H9 (cell line): Measurements from ENCODE around the gene OTULINL. TPM values are rescaled to one million over a fixed set of nuclear protein-coding genes. Genes with fewer than 3 reads are reported as not detected.
A peak's percentile ranks its signal among the peaks of the same experiment; 100 is the strongest.

Experiments
- DNase-seq: peaks from one replicate; pipeline ENCODE4 v3.0.0-alpha.2; 2017
- H2AFZ ChIP-seq: one replicate; pipeline ENCODE4 v1.6.1; 2013; ENCODE audit warnings: mild to moderate bottlenecking, low read length, control low read depth, moderate library complexity
- H2AK5ac ChIP-seq: 2 replicates; pipeline ENCODE4 v1.6.1; 2013; ENCODE audit warnings: low read length, control low read depth, mixed read lengths; ENCODE audit not compliant: insufficient read length
- H2BK120ac ChIP-seq: one replicate; pipeline ENCODE4 v1.6.1; 2013; ENCODE audit warnings: low read depth, mild to moderate bottlenecking, low read length, control low read depth, inconsistent platforms; ENCODE audit not compliant: poor library complexity, severe bottlenecking
- H2BK12ac ChIP-seq: 2 replicates; pipeline ENCODE4 v1.6.1; 2013; ENCODE audit warnings: low read length, control low read depth, mixed read lengths, low read depth; ENCODE audit not compliant: insufficient read length
- H2BK15ac ChIP-seq: 2 replicates; pipeline ENCODE4 v1.6.1; 2013; ENCODE audit warnings: low read depth, low read length, control low read depth
- H2BK20ac ChIP-seq: one replicate; pipeline ENCODE4 v1.6.1; 2013; ENCODE audit warnings: low read depth, mild to moderate bottlenecking, low read length, control low read depth, inconsistent platforms; ENCODE audit not compliant: poor library complexity, severe bottlenecking
- H2BK5ac ChIP-seq: 2 replicates; pipeline ENCODE4 v1.6.1; 2013; ENCODE audit warnings: low read length, control low read depth, mixed read lengths; ENCODE audit not compliant: insufficient read length
- H3K14ac ChIP-seq: 2 replicates; pipeline ENCODE4 v1.6.1; 2013; ENCODE audit warnings: low read length, control low read depth; ENCODE audit not compliant: insufficient read depth
- H3K18ac ChIP-seq: 2 replicates; pipeline ENCODE4 v1.6.1; 2013; ENCODE audit warnings: low read depth, mild to moderate bottlenecking, mixed read lengths, low read length, control low read depth; ENCODE audit not compliant: insufficient read length
- H3K23ac ChIP-seq: 2 replicates; pipeline ENCODE4 v1.6.1; 2013; ENCODE audit warnings: low read length, control low read depth, mixed read lengths, low read depth; ENCODE audit not compliant: insufficient read length
- H3K23me2 ChIP-seq: 2 replicates; pipeline ENCODE4 v1.6.1; 2013; ENCODE audit warnings: low read depth, mild to moderate bottlenecking, mixed read lengths, low read length, control low read depth; ENCODE audit not compliant: insufficient read length, poor library complexity, severe bottlenecking
- H3K27ac ChIP-seq: 2 replicates; pipeline ENCODE4 v1.5.1; 2013; ENCODE audit warnings: low read length, control low read depth, mixed read lengths, low read depth; ENCODE audit not compliant: insufficient read length
- H3K27me3 ChIP-seq: 2 replicates; pipeline ENCODE4 v1.6.1; 2013; ENCODE audit warnings: low read length, control low read depth, inconsistent platforms; ENCODE audit not compliant: insufficient read depth
- H3K4ac ChIP-seq: 2 replicates; pipeline ENCODE4 v1.6.1; 2013; ENCODE audit warnings: low read depth, mild to moderate bottlenecking, control low read depth, inconsistent platforms, low read length, moderate library complexity
- H3K4me1 ChIP-seq: 2 replicates; pipeline ENCODE4 v1.6.1; 2013; ENCODE audit warnings: low read length, control low read depth, inconsistent platforms; ENCODE audit not compliant: insufficient read depth
- H3K4me2 ChIP-seq: 2 replicates; pipeline ENCODE4 v1.6.1; 2013; ENCODE audit warnings: low read length, control low read depth, mixed read lengths; ENCODE audit not compliant: insufficient read length, insufficient read depth
- H3K56ac ChIP-seq: 2 replicates; pipeline ENCODE4 v1.6.1; 2013; ENCODE audit warnings: low read depth, mild to moderate bottlenecking, mixed read lengths, low read length, control low read depth; ENCODE audit not compliant: insufficient read length
- H3K79me1 ChIP-seq: 2 replicates; pipeline ENCODE4 v1.6.1; 2013; ENCODE audit warnings: low read depth, mild to moderate bottlenecking, moderate library complexity, low read length, control low read depth, inconsistent platforms; ENCODE audit not compliant: insufficient read depth, poor library complexity, severe bottlenecking
- H3K79me2 ChIP-seq: 2 replicates; pipeline ENCODE4 v1.6.1; 2013; ENCODE audit warnings: low read length, control low read depth, inconsistent platforms; ENCODE audit not compliant: insufficient read depth
- H3K9ac ChIP-seq: 2 replicates; pipeline ENCODE4 v1.6.1; 2013; ENCODE audit warnings: low read length, control low read depth, mixed read lengths; ENCODE audit not compliant: insufficient read length; ENCODE audit errors: extremely low read depth
- H3K9me3 ChIP-seq: one replicate; pipeline ENCODE4 v1.6.1; 2013; ENCODE audit warnings: low read depth, low read length, inconsistent platforms; ENCODE audit not compliant: control insufficient read depth
- H3T11ph ChIP-seq: one replicate; pipeline ENCODE4 v1.6.1; 2013; ENCODE audit warnings: mild to moderate bottlenecking, low read length, control low read depth, inconsistent platforms
- H4K20me1 ChIP-seq: one replicate; pipeline ENCODE4 v1.6.1; 2013; ENCODE audit not compliant: control insufficient read depth, insufficient read length, insufficient read depth
- H4K5ac ChIP-seq: 2 replicates; pipeline ENCODE4 v1.6.1; 2013; ENCODE audit warnings: low read depth, mild to moderate bottlenecking, mixed read lengths, low read length, control low read depth; ENCODE audit not compliant: insufficient read length
- H4K8ac ChIP-seq: replicated peaks from 2 replicates; pipeline ENCODE4 v1.6.1; 2013; ENCODE audit warnings: low read length, control low read depth, mixed read lengths, low read depth; ENCODE audit not compliant: insufficient read length
- H4K91ac ChIP-seq: 2 replicates; pipeline ENCODE4 v1.6.1; 2013; ENCODE audit warnings: low read depth, mild to moderate bottlenecking, moderate library complexity, mixed read lengths, low read length, control low read depth; ENCODE audit not compliant: insufficient read length
- H3K27ac Mint-ChIP-seq, 3 experiments: 2 replicates in 2 of 3; 3 replicates in 1 of 3; pipeline ENCODE4 v1.8.0; 2020 to 2021; ENCODE audit warnings: mixed read lengths in 3 of 3, mild to moderate bottlenecking in 1 of 3, moderate library complexity in 1 of 3
- H3K27me3 Mint-ChIP-seq: 2 replicates; pipeline ENCODE4 v1.8.0; 2021; ENCODE audit warnings: low read depth, mild to moderate bottlenecking, moderate library complexity, mixed read lengths
- H3K36me3 Mint-ChIP-seq, 3 experiments: 2 replicates in 2 of 3; 3 replicates in 1 of 3; pipeline ENCODE4 v1.8.0; 2020 to 2021; ENCODE audit warnings: low read depth in 3 of 3, mixed read lengths in 3 of 3; ENCODE audit not compliant: insufficient read depth in 1 of 3
- H3K4me1 Mint-ChIP-seq, 2 experiments: 2 replicates each; pipeline ENCODE4 v1.8.0; 2020; ENCODE audit warnings: mixed read lengths in 2 of 2
- H3K4me3 Mint-ChIP-seq, 2 experiments: 2 replicates in 1 of 2; 3 replicates in 1 of 2; pipeline ENCODE4 v1.8.0; 2020 to 2021; ENCODE audit warnings: mild to moderate bottlenecking in 2 of 2, mixed read lengths in 2 of 2, moderate library complexity in 1 of 2
- H3K9me3 Mint-ChIP-seq, 2 experiments: 2 replicates in 1 of 2; 3 replicates in 1 of 2; pipeline ENCODE4 v1.8.0; 2020; ENCODE audit warnings: mild to moderate bottlenecking in 2 of 2, mixed read lengths in 2 of 2, moderate library complexity in 1 of 2
- WGBS: extraction: QIAGEN DNeasy Blood & Tissue Kit; methylation state at CpG from one replicate; pipeline ENCODE4 v1.1.7; 2013; ENCODE audit warnings: missing lambda C conversion rate, low lambda C conversion rate, mixed read lengths; ENCODE audit not compliant: insufficient read length; ENCODE audit errors: extremely low coverage; 5-methylcytosine and 5-hydroxymethylcytosine counted together
- total RNA-seq: library from RNA; stranded (reverse); gene quantifications from 2 replicates; pipeline ENCODE4 v1.2.1, GENCODE V29; 2021
- TF ChIP-seq, protein P1 (sequence below): fragments of 200-600 bp; sonication (generic); conservative IDR thresholded peaks from 3 replicates; pipeline ENCODE4 v1.8.0; 2021; ENCODE audit warnings: antibody characterized with exemption, mild to moderate bottlenecking

Gene OTULINL
- total RNA-seq, 1 experiment from 2014 or later = 7.5 TPM

GRCh38 chr5:14545308-14545707 is 36.3 kb upstream of the OTULINL start:
- TF ChIP-seq, protein P1, sequence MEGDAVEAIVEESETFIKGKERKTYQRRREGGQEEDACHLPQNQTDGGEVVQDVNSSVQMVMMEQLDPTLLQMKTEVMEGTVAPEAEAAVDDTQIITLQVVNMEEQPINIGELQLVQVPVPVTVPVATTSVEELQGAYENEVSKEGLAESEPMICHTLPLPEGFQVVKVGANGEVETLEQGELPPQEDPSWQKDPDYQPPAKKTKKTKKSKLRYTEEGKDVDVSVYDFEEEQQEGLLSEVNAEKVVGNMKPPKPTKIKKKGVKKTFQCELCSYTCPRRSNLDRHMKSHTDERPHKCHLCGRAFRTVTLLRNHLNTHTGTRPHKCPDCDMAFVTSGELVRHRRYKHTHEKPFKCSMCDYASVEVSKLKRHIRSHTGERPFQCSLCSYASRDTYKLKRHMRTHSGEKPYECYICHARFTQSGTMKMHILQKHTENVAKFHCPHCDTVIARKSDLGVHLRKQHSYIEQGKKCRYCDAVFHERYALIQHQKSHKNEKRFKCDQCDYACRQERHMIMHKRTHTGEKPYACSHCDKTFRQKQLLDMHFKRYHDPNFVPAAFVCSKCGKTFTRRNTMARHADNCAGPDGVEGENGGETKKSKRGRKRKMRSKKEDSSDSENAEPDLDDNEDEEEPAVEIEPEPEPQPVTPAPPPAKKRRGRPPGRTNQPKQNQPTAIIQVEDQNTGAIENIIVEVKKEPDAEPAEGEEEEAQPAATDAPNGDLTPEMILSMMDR = no peak
- Mint-ChIP-seq H3K27ac (no peak overlapping the region), H3K4me3 (no peak overlapping the region), H3K4me1 (no peaks in the 10 kb centered on the region), H3K36me3 (no peaks in the 10 kb centered on the region; a peak in 1 of 7 replicates), H3K9me3 (no peaks in the 10 kb centered on the region; a peak in 2 of 5 replicates), H3K27me3 (peaks cover 3% of the 10 kb centered on the region; the same call in 1 of the 2 replicates)
- Histone ChIP-seq H3K4ac (no peak overlapping the region), H4K20me1 (no peaks in the 10 kb centered on the region), H3K79me2 (no peaks in the 10 kb centered on the region), H3K9ac (no peak overlapping the region), H3K4me1 (no peaks in the 10 kb centered on the region), H3K4me2 (no peak overlapping the region), H3K27ac (no peak overlapping the region), H2BK5ac (no peak overlapping the region), H3K23me2 (no peaks in the 10 kb centered on the region), H2BK20ac (no peak overlapping the region), H3T11ph (no peak overlapping the region), H3K56ac (no peak overlapping the region), H2AFZ (no peak overlapping the region), H3K23ac (peak overlapping the region; percentile 96), H2AK5ac (no peak overlapping the region), H3K14ac (no peak overlapping the region), H3K18ac (no peak overlapping the region), H4K5ac (no peak overlapping the region), H3K27me3 (no peaks in the 10 kb centered on the region), H4K91ac (no peak overlapping the region), H3K79me1 (no peaks in the 10 kb centered on the region), H4K8ac (no peak overlapping the region), H3K9me3 (no peaks in the 10 kb centered on the region), H2BK15ac (no peak overlapping the region), H2BK120ac (no peak overlapping the region), H2BK12ac (no peak overlapping the region)
- no CpG with 5 or more reads among the region's 3 CpGs for WGBS
- DNase-seq = no peak
